NCI-H187 (cell line): ENCODE data around the gene GCK.

Experiments used
- DNase-seq, 2 experiments: peaks; one replicate each; lab custom pipeline; 2025; lab: John Stamatoyannopoulos, UW

The GCK gene

GRCh38 chr7:44116789-44117666 is 72.2 kb downstream of the GCK start:
- no peak for DNase-seq

- no peak for DNase-seq
These were observed 73.0 kb downstream of the GCK start for GRCh38 chr7:44116087-44116788.

GRCh38 chr7:44114586-44115310 is 74.5 kb downstream of the GCK start:
- no peak for DNase-seq

- no peak for DNase-seq
These were observed 75.4 kb downstream of the GCK start for GRCh38 chr7:44113764-44114354.

- DNase-seq = no peak
These were observed 76.1 kb downstream of the GCK start for GRCh38 chr7:44112997-44113763.

GRCh38 chr7:44112231-44112996 is 76.8 kb downstream of the GCK start:
- peak; percentile 27 to 56 for DNase-seq

- DNase-seq = no peak
These were observed 77.5 kb downstream of the GCK start for GRCh38 chr7:44111761-44112160.

GRCh38 chr7:44110719-44111635 is 78.3 kb downstream of the GCK start:
- DNase-seq = no peak

GRCh38 chr7:44109991-44110390 is 79.2 kb downstream of the GCK start:
- DNase-seq = no peak

GRCh38 chr7:44108768-44109750 is 80.2 kb downstream of the GCK start:
- DNase-seq = no peak

GRCh38 chr7:44107961-44108767 is 81.1 kb downstream of the GCK start:
- DNase-seq = no peak

GRCh38 chr7:44107116-44107960 is 81.9 kb downstream of the GCK start:
- no peak for DNase-seq

GRCh38 chr7:44106311-44107065 is 82.8 kb downstream of the GCK start:
- no peak for DNase-seq

GRCh38 chr7:44105832-44106231 is 83.4 kb downstream of the GCK start:
- DNase-seq = no peak

GRCh38 chr7:44104860-44105771 is 84.1 kb downstream of the GCK start:
- no peak for DNase-seq
